ENCODE data around the gene ARIH2. TPM values are rescaled to one million over a fixed set of nuclear protein-coding genes. Genes with fewer than 3 reads are reported as not detected.

The ARIH2 gene
- total and polyA plus RNA-seq, 2 experiments from 2014 or later, result 76.4 to 118 TPM

DNA sequence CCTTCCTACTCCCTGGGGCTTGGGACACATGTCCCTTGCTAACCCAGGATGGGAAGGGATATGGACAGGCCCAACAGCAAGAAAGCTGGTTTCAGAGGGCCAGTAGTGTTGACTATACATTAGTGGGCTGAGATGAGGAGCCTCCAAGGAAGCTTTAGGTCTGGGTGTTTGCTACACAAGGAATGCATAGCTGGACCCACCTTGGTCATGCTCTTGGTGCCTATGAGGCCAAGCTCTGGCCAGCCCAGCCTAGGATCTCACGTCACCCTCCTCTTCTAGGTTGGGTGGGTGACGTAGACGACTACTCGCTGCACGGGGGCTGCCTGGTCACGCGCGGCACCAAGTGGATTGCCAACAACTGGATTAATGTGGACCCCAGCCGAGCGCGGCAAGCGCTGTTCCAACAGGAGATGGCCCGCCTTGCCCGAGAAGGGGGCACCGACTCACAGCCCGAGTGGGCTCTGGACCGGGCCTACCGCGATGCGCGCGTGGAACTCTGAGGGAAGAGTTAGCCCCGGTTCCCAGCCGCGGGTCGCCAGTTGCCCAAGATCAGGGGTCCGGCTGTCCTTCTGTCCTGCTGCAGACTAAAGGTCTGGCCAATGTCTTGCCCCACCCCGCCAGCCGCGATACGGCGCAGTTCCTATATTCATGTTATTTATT, 87.9 kb downstream of the ARIH2 start (continued):
- TF ChIP-seq, protein P1, sequence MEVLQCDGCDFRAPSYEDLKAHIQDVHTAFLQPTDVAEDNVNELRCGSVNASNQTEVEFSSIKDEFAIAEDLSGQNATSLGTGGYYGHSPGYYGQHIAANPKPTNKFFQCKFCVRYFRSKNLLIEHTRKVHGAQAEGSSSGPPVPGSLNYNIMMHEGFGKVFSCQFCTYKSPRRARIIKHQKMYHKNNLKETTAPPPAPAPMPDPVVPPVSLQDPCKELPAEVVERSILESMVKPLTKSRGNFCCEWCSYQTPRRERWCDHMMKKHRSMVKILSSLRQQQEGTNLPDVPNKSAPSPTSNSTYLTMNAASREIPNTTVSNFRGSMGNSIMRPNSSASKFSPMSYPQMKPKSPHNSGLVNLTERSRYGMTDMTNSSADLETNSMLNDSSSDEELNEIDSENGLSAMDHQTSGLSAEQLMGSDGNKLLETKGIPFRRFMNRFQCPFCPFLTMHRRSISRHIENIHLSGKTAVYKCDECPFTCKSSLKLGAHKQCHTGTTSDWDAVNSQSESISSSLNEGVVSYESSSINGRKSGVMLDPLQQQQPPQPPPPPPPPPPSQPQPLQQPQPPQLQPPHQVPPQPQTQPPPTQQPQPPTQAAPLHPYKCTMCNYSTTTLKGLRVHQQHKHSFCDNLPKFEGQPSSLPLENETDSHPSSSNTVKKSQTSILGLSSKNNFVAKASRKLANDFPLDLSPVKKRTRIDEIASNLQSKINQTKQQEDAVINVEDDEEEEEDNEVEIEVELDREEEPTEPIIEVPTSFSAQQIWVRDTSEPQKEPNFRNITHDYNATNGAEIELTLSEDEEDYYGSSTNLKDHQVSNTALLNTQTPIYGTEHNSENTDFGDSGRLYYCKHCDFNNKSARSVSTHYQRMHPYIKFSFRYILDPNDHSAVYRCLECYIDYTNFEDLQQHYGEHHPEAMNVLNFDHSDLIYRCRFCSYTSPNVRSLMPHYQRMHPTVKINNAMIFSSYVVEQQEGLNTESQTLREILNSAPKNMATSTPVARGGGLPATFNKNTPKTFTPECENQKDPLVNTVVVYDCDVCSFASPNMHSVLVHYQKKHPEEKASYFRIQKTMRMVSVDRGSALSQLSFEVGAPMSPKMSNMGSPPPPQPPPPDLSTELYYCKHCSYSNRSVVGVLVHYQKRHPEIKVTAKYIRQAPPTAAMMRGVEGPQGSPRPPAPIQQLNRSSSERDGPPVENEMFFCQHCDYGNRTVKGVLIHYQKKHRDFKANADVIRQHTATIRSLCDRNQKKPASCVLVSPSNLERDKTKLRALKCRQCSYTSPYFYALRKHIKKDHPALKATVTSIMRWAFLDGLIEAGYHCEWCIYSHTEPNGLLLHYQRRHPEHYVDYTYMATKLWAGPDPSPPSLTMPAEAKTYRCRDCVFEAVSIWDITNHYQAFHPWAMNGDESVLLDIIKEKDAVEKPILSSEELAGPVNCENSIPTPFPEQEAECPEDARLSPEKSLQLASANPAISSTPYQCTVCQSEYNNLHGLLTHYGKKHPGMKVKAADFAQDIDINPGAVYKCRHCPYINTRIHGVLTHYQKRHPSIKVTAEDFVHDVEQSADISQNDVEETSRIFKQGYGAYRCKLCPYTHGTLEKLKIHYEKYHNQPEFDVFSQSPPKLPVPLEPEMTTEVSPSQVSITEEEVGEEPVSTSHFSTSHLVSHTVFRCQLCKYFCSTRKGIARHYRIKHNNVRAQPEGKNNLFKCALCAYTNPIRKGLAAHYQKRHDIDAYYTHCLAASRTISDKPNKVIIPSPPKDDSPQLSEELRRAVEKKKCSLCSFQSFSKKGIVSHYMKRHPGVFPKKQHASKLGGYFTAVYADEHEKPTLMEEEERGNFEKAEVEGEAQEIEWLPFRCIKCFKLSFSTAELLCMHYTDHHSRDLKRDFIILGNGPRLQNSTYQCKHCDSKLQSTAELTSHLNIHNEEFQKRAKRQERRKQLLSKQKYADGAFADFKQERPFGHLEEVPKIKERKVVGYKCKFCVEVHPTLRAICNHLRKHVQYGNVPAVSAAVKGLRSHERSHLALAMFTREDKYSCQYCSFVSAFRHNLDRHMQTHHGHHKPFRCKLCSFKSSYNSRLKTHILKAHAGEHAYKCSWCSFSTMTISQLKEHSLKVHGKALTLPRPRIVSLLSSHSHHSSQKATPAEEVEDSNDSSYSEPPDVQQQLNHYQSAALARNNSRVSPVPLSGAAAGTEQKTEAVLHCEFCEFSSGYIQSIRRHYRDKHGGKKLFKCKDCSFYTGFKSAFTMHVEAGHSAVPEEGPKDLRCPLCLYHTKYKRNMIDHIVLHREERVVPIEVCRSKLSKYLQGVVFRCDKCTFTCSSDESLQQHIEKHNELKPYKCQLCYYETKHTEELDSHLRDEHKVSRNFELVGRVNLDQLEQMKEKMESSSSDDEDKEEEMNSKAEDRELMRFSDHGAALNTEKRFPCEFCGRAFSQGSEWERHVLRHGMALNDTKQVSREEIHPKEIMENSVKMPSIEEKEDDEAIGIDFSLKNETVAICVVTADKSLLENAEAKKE (CRISPR knock-in tag; IDR thresholded peaks at IDR 0.05), result no peak
- no peak for TF ChIP-seq EZH2phosphoT487 (IDR thresholded peaks at IDR 0.05; ENCODE audit: unreplicated experiment)
- TF ChIP-seq JUNB (IDR thresholded peaks at IDR 0.05; ENCODE audit: unreplicated experiment), result no peak
- TF ChIP-seq, protein P2, sequence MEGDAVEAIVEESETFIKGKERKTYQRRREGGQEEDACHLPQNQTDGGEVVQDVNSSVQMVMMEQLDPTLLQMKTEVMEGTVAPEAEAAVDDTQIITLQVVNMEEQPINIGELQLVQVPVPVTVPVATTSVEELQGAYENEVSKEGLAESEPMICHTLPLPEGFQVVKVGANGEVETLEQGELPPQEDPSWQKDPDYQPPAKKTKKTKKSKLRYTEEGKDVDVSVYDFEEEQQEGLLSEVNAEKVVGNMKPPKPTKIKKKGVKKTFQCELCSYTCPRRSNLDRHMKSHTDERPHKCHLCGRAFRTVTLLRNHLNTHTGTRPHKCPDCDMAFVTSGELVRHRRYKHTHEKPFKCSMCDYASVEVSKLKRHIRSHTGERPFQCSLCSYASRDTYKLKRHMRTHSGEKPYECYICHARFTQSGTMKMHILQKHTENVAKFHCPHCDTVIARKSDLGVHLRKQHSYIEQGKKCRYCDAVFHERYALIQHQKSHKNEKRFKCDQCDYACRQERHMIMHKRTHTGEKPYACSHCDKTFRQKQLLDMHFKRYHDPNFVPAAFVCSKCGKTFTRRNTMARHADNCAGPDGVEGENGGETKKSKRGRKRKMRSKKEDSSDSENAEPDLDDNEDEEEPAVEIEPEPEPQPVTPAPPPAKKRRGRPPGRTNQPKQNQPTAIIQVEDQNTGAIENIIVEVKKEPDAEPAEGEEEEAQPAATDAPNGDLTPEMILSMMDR (conservative IDR thresholded peaks at IDR 0.05; ENCODE audit: low read depth in 2 of 2), result no peak
- no peak for TF ChIP-seq NANOG (IDR thresholded peaks at IDR 0.05; ENCODE audit: borderline replicate concordance)
- TF ChIP-seq, protein P3, sequence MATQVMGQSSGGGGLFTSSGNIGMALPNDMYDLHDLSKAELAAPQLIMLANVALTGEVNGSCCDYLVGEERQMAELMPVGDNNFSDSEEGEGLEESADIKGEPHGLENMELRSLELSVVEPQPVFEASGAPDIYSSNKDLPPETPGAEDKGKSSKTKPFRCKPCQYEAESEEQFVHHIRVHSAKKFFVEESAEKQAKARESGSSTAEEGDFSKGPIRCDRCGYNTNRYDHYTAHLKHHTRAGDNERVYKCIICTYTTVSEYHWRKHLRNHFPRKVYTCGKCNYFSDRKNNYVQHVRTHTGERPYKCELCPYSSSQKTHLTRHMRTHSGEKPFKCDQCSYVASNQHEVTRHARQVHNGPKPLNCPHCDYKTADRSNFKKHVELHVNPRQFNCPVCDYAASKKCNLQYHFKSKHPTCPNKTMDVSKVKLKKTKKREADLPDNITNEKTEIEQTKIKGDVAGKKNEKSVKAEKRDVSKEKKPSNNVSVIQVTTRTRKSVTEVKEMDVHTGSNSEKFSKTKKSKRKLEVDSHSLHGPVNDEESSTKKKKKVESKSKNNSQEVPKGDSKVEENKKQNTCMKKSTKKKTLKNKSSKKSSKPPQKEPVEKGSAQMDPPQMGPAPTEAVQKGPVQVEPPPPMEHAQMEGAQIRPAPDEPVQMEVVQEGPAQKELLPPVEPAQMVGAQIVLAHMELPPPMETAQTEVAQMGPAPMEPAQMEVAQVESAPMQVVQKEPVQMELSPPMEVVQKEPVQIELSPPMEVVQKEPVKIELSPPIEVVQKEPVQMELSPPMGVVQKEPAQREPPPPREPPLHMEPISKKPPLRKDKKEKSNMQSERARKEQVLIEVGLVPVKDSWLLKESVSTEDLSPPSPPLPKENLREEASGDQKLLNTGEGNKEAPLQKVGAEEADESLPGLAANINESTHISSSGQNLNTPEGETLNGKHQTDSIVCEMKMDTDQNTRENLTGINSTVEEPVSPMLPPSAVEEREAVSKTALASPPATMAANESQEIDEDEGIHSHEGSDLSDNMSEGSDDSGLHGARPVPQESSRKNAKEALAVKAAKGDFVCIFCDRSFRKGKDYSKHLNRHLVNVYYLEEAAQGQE (IDR thresholded peaks at IDR 0.05; ENCODE audit: unreplicated experiment), result no peak
- TF ChIP-seq ZNF331 (CRISPR knock-in tag; IDR thresholded peaks at IDR 0.05; ENCODE audit: low read depth), result no peak
- no peak for TF ChIP-seq POLR2AphosphoS5 (IDR thresholded peaks at IDR 0.05; ENCODE audit: low read depth)
